ENCODE results near the gene PQBP1.

The PQBP1 gene

DNA sequence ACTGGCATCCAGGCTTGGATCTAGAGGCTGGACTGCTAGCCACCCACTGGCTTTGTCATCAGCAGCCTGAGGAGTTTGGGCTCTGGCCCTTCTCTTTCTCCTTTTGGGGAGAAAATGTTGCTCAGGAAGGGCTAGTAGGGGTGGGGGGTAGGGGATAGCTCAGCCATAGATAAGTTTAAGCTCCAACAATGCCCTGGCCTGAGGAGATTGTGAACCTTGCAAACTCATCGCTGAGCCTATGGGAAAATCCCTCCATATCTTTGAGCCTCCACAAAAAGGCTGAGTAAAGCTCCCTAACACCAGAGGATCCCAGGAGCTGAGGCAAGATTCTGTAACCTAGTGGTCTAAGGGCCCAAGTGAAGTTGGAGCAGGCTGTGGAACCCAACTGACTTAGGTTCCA lies 50.9 kb downstream of the PQBP1 start:
- TF ChIP-seq CTCF (conservative IDR thresholded peaks at IDR 0.05; ENCODE audit: low read depth, low read length): no peak
- no peak for DNase-seq (ENCODE audit: low read depth)
- H3K4me3 ChIP-seq (ENCODE audit: low read depth, low read length): no peak overlapping the region

Data from choroid plexus epithelial cell (primary cell).